Muscle of arm (tissue), 12 donors: ENCODE results near the gene CXCR3. TPM values are rescaled to one million over a fixed set of nuclear protein-coding genes. Genes with fewer than 3 reads are reported as not detected.

Experiments used
- DNase-seq: peaks from one replicate; pipeline ENCODE4 v3.0.0-alpha.2; 2013
- polyA plus RNA-seq, 12 donors: library from polyadenylated mRNA; unstranded; fragments of 120-200 nt; gene quantifications; one replicate each; pipeline ENCODE4 v1.2.1, GENCODE V29; 2013; ENCODE audit not compliant: insufficient read length in 12 of 12

The CXCR3 gene
- polyA plus RNA-seq, 12 donors: 0.10 to 0.74 (median 0.15) TPM; not detected in 6

GRCh38 chrX:71637253-71637618, 18.9 kb upstream of the CXCR3 start:
- DNase-seq: no peak

- no peak for DNase-seq
Measured at GRCh38 chrX:71636438-71637252, 18.3 kb upstream of the CXCR3 start.

GRCh38 chrX:71634366-71634765, 16.1 kb upstream of the CXCR3 start:
- peak; percentile 22 for DNase-seq

- no peak for DNase-seq
Measured at GRCh38 chrX:71632923-71633657, 14.8 kb upstream of the CXCR3 start.

- no peak for DNase-seq
Measured at GRCh38 chrX:71629467-71629866, 11.2 kb upstream of the CXCR3 start.

GRCh38 chrX:71627588-71628404, 9.5 kb upstream of the CXCR3 start:
- no peak for DNase-seq

GRCh38 chrX:71626576-71626975, 8.3 kb upstream of the CXCR3 start:
- DNase-seq: no peak

- no peak for DNase-seq
Measured at GRCh38 chrX:71625471-71625870, 7.2 kb upstream of the CXCR3 start.

GRCh38 chrX:71623714-71624113, 5.4 kb upstream of the CXCR3 start:
- no peak for DNase-seq

GRCh38 chrX:71622576-71623450, 4.5 kb upstream of the CXCR3 start:
- DNase-seq: peak; percentile 84

- no peak for DNase-seq
Measured at GRCh38 chrX:71622032-71622575, 3.8 kb upstream of the CXCR3 start.

GRCh38 chrX:71621603-71622002, 3.3 kb upstream of the CXCR3 start:
- DNase-seq: peak; percentile 23

- no peak for DNase-seq
Measured at GRCh38 chrX:71619986-71620385, 1.7 kb upstream of the CXCR3 start.

GRCh38 chrX:71619193-71619592, 882 bp upstream of the CXCR3 start:
- DNase-seq: no peak

- no peak for DNase-seq
Measured at GRCh38 chrX:71618787-71619186, 476 bp upstream of the CXCR3 start.

GRCh38 chrX:71617742-71618141, 569 bp downstream of the CXCR3 start:
- no peak for DNase-seq

GRCh38 chrX:71616672-71617529, 1.4 kb downstream of the CXCR3 start:
- DNase-seq: no peak

- DNase-seq: no peak
Measured at GRCh38 chrX:71615954-71616353, 2.4 kb downstream of the CXCR3 start.

- no peak for DNase-seq
Measured at GRCh38 chrX:71615056-71615455, 3.3 kb downstream of the CXCR3 start.

GRCh38 chrX:71612256-71612655, 6.1 kb downstream of the CXCR3 start:
- no peak for DNase-seq
